GM23248 (cell line): Measurements from ENCODE around the gene ANP32B.

Experiments used
- EZH2 ChIP-seq: fragments of 200-600 bp; sonication (generic); IDR thresholded peaks from 2 replicates; pipeline ENCODE4 v1.6.1; 2018; ENCODE audit warnings: antibody characterized with exemption, mild to moderate bottlenecking; ENCODE audit not compliant: insufficient read depth, poor library complexity, severe bottlenecking
- EZH2phosphoT487 ChIP-seq: fragments of 200-600 bp; sonication (generic); IDR thresholded peaks from 2 replicates; pipeline ENCODE4 v1.6.1; 2018; ENCODE audit warnings: antibody characterized with exemption, moderate library complexity, mild to moderate bottlenecking, low read depth; ENCODE audit not compliant: insufficient read depth

DNA sequence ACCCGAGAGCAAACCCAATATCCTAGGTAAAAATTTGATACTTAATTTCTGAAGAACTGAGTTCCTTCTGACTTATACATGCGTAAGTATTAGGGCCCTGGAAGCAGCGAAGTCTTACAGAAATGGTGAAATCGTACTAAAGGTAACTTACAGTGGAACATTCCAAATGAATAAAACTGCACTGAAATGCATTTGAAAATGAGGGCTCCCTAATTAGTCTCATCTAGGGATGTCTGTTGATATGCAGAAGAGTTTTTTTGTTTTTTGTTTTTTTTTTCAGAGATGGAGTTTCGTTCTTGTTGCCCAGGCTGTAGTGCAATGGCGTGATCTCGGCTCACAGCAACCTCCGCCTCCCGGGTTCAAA, 63.0 kb downstream of the ANP32B start:
- TF ChIP-seq EZH2 (no peak), EZH2phosphoT487 (no peak)
